ENCODE results near the gene TRMT2A. TPM values are rescaled to one million over a fixed set of nuclear protein-coding genes. Genes with fewer than 3 reads are reported as not detected.

Gene TRMT2A
- total RNA-seq, 4 donors from 2014 or later: 33.0 to 62.9 (median 46.7) TPM

DNA sequence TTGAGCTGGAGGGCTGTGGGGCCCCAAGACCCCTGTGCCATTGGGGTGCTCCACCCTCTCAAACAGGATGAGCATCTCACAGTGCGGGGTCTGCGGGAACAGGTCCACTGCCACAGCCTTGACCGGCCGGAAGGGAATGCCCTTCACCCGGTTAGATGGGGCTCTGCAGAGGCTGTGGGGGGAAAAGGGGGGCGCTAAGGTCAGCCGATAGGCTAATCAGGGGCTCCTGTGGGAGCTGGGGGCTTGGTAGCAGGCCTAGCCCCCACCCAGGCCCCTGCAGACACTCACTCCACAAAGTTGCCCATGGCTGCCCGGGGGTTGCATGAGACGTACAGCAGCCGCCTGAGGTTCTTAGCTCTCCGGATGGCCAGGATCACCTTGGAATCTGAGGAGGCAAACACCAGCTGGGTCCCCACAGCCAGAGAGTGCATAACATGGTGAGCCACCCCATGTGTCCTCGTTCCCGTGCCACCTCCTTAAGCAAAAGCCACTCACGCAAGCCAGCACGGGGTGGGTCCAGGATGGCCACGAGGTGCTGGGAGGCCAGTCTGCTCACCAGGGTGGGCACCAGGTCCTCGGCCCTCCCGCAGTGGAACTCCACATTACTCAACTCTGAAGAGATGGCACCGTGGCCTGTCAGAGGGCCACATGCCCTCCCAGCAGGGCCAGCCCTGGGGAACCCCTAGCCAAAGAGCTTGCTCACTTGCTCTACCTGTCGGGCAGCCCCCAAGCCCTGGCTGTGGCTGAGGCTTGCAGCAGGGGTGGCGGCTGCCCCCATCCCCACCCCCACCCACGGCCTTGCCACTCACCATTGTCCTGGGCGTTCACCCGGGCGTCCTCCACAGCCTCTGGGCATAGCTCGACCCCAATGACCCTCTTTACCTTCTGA lies 4.2 kb downstream of the TRMT2A start:
- TF ChIP-seq CTCF (IDR thresholded peaks at IDR 0.05; ENCODE audit: low read depth): no peak

- TF ChIP-seq CTCF (IDR thresholded peaks at IDR 0.05; ENCODE audit: low read depth): no peak
These were observed 5.1 kb downstream of the TRMT2A start for GRCh38 chr22:20111689-20112622.

- TF ChIP-seq CTCF (IDR thresholded peaks at IDR 0.05; ENCODE audit: low read depth): no peak
These were observed 5.9 kb downstream of the TRMT2A start for GRCh38 chr22:20111045-20111688.

DNA sequence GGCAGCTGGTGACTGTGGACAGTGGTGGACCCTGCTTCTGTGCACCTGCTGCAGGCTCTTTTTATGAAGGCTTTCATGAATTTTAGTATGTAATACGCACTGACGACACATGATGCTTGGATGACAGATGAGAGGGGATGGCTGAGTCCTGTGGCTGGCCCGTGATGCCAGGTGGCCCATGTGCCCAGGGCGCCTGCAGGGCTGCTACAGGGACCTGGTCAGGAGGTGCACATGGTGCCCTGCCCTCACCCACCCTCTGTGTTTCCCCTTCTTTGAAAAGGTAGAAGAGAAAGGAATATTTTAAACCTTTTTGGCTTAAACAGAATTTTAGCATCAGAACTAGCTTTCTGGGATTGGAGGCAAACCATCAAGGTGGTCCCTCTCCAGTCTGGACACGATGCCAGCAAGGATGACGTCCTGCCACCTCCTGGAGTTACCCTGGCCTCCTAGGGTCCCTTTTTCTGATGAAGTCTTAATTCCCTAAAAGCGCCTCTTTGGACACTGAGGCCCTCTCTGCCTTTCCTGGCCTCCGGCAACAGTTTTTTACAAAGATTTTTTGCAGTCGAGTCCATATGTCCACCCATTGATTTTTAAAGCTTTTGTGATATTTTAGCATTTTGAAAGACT lies 6.6 kb downstream of the TRMT2A start:
- no peak for TF ChIP-seq CTCF (IDR thresholded peaks at IDR 0.05; ENCODE audit: low read depth)

DNA sequence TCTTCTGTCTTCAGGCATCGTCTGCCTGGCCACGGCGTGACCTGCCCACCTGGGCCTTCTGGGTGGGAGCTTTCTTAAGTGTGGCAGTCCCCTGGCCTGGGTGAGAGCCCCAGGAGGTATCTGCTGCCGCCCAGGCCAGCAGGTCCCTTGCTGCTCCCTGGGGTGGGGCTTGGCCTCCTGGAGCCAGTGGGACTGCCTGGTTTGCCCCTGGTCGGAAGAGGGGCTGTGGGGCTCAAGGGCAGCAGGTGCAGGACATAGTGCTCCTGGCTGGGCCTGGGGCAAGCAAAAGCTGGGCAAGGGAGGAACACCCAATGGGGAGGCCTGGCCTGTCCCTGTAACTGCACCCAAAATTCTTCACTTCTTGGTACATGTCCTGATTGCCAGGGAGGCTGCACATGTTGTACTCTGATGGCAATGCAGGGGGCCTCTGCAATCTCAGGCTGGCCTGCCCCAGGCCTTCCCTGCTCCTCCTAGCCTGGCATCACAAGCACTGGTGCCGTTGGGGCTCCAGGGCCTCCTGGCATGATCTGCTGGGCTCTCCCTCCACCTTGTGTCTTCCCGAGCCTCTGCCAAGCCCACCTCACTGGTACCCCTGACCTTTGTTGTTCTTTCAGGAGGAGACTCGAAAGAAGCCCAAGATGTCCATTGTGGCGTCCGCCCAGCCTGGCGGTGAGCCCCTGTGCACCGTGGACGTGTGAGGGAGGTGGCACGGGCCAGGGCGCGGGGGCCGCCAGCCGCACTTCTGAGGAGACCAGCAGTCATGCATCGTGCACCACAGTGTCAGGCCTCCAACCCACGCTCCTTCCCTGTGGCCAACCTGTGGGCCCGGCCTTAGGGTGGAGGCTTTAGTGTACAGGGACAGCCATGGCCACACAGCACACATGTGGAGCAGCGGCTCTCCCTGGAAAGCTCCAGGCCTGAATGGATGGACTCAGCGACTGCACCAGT lies 7.3 kb downstream of the TRMT2A start:
- TF ChIP-seq CTCF (IDR thresholded peaks at IDR 0.05; ENCODE audit: low read depth): no peak

DNA sequence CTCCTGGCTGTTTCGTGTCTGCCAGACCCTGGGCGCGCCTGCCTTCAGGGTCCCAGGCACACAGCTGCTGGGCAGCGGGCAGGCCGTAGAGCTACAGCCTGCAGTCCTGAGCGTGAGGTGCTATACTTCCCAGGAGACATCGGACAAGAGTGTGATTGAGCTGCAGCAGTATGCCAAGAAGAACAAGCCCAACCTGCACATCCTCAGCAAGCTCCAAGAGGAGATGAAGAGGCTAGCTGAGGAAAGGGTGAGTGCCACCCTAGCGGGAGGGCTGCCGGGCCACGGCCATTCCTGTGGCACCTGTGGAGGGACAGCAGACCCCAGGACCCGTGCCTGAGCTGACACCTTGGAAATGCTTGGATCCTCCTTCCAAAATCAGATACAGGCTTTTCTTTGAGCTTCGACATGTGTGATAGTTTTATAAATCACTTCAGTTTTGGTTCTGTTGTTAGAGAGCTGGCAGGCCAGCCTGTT lies 8.2 kb downstream of the TRMT2A start:
- TF ChIP-seq CTCF (IDR thresholded peaks at IDR 0.05; ENCODE audit: low read depth): no peak
